IPS DF 19.7 (cell line): ENCODE measurements around the gene HIBCH.
"Not testable (repeated sequence)": the region's sequence is repeated elsewhere in the genome, so short reads cannot be mapped to it uniquely, and the experiment has no call there.

ENCODE experiments used
- DNase-seq: peaks from one replicate; pipeline ENCODE4 v3.0.0-alpha.2; 2013; ENCODE audit warnings: low read depth, low spot score

The HIBCH gene, protein sequence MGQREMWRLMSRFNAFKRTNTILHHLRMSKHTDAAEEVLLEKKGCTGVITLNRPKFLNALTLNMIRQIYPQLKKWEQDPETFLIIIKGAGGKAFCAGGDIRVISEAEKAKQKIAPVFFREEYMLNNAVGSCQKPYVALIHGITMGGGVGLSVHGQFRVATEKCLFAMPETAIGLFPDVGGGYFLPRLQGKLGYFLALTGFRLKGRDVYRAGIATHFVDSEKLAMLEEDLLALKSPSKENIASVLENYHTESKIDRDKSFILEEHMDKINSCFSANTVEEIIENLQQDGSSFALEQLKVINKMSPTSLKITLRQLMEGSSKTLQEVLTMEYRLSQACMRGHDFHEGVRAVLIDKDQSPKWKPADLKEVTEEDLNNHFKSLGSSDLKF

DNA sequence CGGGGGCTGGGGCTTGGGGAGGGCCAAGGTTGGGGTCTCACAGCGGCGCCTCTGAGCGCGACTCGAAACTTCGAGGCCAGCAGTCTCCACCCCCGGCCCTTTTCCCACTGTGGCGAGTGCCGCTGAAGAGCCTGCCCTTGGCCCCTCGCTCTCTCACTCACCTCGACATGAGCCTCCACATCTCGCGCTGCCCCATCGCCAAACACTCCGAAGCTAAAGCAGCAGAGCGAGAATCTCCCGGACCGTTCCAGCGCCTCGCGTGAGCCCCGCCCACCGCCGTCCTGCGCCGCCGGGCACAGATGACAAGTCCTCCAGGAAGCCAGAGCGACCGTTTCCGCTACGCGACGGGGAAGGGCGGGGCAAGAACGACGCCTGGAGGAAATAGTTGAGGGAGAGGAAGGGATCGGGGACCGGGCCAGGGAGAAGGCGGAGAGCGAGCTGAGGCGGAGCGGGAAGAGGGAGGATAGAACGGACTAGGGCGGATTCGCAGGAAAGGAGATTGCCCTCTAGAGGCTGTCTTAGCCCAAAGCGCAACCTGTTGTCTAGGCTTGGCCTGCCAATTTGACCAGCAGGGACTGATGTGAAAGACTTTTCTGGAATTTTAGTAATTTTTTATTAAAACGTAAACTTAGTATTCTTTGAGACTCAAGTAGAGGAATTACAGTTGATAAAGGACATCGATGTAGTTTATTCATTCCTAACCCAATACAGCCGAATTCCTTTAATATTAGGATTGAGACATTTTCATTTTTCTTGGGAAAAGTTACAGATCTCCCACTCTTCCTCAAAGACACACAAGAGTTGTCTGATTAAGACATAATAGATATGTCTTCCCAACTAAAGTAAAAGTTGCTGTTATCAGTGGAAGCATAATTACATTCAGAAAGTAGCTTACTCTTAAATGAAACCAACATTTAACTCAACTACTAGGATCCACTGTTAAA is at the start of gene HIBCH:
Gene HIBCH (minus strand): TSS at position 272 of the 944 bp plus-strand sequence. CDS start 76 bp downstream, at position 196.
- DNase-seq = peak; percentile 95

DNA sequence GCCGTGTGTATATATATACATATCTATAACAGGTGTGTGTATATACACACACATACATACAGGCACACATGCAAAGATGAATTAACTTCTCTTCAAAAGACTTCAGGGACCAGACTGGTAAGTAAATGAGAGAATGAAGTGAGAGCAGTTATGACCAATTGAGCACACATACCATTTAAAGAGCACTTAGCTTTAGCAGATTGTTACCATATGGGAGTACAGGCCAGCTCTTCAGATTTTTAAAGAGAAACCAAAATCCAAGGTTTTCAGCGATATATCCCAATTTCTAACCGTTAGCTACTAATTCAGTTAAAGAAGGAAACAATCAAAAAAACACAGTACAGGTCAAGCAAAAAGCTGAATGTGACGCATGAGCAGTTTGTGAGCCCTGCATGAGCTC is 47.5 kb upstream of the HIBCH start:
- no peak for DNase-seq

DNA sequence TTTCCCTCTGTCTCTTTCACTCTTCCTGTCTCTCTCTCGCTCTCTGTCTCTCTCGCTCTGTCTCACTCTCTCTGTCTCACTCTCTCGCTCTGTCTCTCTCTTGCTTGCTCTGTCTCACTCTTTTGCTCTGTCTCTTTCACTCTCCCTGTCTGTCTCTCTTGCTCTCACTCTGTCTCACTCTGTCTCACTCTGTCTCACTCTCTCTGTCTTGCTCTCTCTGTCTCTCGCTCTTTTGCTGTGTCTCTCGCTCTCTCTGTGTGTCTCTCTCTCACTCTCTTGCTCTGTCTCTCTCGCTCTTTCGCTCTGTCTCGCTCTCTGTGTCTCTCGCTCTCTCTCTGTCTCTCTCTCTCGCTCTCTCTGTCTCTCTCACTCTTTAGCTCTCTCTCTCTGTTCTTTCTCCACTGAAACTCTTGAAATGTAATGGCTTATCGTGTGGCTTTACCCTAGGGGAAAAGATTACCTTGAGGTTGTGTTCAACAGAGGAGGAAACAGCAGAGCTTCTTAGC is 46.7 kb upstream of the HIBCH start:
- no peak for DNase-seq

DNA sequence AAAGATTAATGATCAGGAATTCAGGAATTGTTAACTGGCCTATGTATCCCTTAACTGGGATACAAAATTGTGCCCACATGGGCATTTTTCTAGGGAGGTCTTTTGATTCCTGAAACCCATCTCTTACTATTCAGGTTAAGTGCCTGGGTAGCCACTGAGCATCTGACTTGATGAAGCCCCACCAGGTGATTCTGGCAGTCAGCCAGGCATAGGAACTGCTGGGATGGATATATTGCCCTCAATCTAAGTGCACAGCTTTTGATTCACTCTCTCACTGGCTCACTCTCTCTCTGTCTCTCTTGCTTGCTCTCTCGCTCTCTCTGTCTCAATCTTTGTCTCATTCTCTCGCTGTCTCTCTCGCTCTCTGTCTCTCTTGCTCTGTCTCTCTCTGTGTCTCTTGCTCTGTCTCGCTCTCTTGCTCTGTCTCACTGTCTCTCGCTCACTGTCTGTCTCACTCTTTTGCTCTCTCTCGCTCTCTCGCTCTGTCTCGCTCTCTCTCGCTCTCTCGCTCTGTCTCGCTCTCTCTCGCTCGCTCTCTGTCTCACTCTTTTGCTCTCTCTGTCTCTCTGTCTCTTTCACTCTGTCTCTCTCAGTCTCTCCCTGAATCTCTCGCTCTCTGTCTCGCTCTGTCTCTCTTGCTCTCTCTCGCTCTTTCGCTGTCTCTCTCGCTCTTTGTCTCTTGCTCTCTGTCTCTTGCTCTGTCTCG is 46.0 kb upstream of the HIBCH start:
- no peak for DNase-seq

DNA sequence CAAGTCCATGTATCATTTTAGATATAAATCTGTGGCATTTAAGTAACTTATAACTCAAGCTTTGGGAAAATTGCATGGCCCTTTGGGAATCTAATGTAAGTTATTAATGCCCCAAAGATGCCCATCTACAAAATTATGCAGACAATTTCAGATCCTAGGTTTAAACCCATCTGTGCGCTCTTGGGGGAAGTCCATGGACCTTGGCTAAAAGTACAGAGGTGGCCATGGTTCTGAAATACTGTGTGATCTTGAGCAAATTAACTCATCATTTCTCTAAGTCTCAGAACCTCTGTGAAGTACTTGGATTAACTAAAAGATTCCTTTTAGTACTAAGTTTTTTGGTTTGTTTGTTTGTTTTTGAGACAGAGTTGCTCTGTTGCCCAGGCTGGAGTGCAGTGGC is 43.3 kb upstream of the HIBCH start:
- DNase-seq = no peak

DNA sequence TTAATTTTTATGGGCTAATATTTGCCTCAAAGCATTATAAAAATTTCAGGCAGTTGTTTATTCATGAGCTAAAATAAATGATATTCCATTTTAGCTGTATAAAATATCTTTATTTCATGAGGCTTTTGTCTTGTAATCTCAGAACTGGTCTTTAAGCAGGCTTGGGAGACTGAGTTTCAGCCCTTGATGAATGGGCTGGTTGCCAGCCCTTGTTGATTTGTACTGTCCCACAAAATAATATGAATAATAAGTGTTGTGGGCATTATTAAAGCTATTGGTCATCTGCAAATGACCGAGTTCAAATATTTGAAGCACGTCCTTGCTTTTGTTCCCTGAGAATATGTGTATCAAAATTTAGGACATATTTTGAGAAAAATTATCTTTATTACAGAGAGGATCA is 41.9 kb upstream of the HIBCH start:
- DNase-seq = no peak

DNA sequence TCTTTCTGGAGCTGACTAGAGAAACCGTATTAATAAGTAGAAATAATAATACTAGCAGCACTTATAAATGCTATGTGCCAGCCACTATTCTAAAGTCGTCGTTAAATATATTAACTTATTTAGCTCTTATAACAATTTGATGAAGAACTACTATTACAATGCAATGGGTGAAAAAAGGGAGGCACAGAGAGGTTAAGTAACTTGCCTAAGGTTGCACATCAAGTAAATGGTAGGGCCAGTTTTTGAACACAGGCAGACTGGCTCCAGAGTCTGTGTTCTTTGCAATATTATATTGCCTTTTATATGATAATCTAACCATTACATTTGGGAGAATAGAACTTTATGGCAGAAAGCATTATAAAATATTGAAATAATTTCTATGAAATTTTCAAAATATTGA is 41.3 kb upstream of the HIBCH start:
- DNase-seq = no peak

DNA sequence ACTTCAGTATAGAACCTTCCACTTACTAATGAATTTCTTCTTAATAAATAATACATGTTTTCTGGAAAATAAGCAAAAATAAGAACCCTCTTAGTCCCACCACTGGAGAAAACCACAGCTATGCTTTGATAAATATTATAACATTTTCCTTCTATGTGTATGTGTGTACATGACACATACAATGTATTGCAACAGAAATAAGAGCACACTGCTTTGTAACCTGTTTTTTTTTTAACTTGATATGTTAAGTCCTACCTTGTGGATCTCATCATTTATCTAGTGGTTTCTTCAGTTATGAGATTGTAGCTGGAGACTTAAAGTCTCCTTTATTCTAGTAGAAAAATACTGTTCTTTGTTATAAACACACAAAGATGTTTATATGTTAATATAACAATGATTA is 40.9 kb upstream of the HIBCH start:
- no peak for DNase-seq

DNA sequence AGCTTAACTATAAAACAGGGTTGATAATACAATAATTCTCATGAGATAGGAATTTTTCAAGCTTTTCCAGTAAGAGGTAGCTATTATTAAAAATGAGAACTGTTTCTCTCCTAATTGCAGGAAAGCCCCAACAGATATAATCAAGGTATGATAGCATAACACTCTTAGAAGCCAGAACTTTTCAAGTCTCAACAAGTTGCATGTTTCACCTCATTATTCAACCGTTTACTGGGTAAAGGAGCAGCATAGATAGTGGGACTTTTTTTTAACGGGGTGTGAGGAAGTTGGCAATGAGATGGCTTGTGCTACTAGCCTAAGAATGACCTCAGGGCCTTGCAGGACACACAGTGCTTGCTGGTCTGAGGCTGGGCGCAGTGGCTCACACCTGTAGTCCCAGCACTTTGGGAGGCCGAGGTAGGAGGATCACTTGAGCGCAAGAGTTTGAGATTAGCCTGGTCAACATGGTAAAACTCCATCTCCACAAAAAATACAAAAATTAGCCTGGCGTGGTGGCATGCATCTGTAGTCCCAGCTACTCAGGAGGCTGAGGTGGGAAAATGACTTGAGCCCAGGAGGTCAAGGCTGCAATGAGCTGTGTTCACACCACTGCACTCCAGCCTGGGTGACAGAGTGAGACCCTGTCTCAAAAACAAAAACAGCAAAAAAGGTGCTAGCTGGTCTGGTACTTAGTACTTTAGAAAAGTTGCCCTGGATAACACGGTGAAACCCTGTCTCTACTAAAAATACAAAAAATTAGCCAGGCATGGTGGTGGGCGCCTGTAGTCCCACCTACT is 39.2 kb upstream of the HIBCH start:
- DNase-seq = not testable (repeated sequence)

DNA sequence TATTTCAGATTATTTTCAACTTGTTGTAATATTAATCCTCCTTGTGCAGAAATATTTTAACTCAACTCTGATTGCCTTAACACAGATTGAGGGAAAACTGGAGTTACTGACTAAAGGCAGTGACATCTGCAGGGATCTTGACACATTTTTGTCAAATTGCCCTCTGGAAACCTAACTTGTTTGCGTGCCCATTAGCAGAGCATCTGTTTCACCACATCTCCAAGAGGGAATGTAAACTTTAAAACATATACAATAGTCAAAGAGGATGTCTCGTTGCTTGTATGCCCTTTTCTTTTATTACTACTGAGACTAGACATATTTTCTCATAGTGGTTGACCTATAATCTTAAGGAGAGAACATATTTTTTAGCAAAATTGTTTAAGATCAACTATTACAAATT is 38.0 kb upstream of the HIBCH start:
- no peak for DNase-seq

DNA sequence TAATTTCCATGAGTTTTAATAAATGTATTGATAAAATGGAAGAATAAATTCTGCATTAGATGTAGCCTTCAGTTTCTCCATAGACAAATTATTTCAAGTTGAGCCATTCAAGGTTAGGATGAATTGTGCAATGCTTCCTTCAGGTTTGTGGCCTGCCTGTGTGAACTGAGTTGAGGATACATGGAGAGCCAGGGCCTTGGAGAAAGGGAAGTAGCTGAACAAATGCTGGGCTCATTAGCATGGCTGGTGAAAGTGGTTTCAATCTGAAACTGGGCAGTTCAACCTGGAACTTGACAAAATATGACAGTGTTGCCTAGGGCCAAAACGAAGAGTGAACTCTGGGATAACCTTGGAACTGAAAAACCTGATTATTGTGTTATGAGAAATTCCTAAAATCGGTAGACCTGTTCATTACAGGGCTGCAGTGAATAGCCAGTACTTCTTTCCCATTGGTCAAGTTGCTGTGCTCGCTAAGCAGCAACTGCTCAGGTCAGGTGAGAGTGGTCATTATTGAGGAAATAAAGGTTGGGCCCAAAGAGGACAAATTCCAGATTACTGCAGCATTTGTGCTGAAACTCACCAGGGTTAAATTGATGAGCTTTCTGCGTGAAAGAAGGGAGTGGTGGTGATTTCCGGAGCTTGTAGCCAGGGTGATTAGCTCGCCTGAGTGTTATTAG is 36.5 kb upstream of the HIBCH start:
- no peak for DNase-seq

DNA sequence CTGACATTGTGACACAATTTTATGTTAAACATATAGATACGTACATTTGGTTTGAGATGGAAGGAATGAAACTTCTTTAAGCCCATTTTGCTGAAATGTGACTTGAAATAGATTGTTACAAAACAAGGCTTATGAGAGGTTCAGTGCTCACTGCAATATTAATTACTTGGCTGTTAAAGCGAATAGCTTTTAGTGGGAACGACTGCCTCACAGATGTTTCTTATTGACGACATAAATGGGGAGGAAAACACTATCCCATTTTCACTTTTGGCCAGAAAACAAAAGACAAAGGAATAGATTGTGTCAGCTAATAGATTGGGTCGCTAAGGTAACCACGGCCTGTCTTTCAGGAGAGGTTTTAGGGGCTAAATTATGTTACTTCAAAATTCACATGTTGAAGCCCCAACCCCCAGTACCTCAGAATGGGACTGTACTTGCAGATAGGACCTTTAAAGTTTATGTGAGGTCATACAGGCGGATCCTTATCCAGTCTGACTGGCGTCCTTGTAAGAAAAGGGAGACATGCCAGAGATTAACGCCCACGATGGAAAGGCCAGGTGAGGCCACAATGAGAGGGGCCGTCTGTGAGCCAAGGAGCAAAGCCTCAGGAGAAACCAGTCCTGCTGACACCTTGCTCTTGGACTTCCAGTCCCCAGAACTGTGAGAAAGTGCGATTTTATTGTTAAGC is 34.5 kb upstream of the HIBCH start:
- DNase-seq = no peak

DNA sequence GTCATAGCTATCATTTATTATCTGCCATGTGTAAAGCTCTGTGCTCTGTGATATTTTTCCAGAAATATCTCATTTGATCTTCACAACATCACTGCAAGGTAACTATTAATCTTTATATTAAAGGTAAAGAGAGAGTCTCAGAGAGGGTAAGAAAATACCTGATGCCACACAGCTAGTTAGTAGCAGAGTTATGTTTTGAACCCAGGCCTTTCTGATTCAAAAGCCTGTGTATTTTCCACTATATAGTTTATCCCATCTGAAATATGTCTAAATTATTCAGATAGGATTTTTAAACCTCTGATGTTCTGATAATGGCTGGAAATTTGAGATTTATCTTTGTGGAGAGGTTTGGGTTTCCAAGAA is 33.9 kb upstream of the HIBCH start:
- no peak for DNase-seq

DNA sequence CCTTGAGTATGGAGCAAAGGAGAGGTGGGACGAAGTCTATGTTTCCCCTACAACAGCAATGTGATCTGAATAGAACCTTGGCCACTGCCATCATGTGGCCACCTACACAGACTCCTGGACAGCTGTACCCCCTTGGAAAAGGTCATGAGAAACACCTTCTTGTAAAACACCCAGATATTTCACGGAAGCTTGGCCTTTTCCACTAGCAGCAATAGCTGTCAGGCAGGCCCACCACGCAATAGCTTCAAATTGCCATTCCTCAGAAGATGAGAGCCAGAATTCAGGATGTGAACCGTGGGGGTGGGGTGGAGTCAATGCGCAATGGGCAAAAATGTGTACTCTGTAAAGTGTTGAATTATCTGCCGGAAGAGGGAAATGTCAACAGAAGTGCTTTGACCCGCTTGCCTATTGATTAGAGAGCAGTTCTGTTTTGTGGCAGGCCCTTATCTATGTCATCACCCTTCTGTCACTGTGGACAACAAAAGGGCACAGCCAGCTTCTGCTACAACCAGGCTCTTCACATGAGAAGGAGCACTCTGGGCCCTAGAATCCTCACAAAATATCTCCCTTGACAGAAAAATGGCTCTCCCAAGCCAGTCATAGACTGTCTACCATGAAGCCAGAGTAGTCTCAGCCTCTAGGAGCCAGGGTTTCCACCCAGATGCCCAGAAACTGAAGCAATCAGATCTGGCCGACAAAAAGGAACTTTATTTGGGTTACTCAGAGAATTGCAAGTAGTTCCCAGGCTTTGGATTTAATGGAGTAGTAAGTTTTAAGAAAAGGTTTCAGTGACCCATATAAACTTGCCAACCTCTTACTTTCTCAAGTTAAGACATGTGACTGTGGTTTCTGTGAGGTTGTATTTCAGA is 33.3 kb upstream of the HIBCH start:
- no peak for DNase-seq

DNA sequence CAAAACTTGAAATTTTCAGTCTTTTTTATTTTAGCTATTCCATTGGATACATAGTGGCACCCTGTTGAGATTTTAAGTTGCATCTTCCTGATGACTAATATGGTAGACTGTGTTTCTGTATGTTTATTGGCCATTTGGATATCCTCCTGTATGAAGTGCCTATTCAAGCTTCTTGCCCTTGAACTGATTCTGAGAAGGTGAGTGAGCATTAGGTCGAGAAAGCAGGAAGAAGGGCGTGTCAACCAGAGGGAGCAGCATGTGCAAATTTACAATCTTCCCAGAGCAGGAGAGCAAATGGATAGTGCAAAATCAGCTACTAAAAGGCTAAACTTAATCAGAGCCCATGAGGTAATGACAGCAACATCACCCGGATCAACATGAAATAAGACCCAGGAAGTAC is 32.3 kb upstream of the HIBCH start:
- no peak for DNase-seq

DNA sequence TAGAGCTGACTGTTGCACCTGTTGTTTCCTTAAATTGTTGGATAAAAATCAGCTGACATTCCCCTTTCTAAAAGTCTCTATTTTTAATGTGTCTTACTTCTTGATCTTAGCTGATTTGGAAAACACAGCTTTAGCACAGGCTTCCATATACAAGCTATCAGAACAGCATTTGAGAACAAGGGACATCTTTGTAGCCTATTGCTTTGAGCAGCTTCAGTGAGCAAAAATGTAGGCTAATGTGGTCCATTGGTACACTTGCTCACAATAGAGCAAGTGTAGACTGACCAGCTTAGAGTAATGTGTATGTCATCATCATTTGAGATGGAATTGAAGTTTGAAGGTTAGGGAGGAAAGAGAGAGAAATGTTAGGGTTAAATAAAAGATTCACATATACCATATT is 30.7 kb upstream of the HIBCH start:
- DNase-seq = no peak

DNA sequence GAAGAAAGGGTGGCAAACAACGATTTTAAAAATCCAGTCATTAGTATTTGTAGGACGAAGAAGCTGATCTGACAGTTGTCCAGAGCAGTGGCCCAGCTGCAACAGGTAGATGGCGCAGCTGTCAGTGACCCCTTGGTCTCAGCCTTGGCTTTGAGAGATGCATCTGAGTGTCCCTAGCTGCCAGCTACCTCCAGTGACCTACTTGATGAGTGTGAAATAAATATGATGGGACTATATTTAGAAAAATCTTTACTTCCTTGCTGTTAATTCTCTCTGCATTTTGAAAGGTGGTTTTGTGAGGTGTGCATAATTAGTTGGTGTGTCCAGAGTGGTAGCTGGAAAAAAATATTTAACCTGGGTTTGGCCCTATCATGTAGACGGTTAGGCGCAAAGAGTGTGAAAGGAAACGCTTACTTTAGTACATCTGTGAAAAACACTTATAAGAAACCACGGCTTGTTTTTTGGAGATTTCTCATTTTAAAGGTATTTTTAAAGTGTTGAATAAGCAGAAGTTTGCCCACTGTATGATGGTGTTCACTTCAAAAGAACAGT is 24.7 kb upstream of the HIBCH start:
- no peak for DNase-seq

DNA sequence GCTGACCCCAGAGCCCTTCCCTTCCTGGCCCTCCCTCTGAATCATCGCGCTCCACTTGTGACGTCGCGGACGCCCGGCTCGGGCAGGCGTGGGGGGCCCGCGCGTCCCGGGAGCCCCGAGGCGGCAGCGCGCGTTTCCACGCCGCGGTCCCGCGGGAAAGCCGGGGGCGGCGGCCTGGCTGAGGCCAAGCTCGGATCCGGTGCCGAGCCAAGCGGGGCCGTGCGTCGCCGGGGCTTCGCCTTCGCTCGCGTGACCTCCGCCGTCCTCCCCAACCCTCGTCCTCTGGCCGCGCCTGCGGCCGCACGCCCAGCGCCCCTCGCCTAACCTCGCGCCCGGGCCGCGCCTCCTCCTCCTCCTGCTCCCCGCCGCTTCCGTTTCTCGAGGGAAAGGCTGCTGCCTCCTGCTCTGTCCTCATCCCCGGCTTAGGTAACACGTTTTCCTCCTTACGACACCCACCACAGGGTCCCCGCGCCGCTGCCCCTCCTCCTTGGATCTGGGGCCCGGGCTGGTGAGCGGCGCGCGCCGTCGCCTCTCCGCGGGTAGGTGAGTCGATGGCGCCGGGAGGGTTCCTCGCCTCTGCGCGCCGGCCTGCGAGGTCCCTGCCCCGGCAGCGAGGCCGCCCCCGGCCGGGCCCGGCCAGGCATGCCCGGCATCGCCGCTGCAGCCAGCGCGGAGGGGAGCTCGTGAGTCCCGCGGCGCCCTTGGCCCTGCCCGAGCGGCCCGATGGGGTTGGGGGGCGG is 24.1 kb upstream of the HIBCH start, which contains the start of gene INPP1:
Gene INPP1 (plus strand): TSS at position 54 of the 740 bp plus-strand sequence. CDS start 16,514 bp downstream, outside the sequence.
- DNase-seq = no peak
